ENCODE measurements around the gene SPOCK2.

DNA sequence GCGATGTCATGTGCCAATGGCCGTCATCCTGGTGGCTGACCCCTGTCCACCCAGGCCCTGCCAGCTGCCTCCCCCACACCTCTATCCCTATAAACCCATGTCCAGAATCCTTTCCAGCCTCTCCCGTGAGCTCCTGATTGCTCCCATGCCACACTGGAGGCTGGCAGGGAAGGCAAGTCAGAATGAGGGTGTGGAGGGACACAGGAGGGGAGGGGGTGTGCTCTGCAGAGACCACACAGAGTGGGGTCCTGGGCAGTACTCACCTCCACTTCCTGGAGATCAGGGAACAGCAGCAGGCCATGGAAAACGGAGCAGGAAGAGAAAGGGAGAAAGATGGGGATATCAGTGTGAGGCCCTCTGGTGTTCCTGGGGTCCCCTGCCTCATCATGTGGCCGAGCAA is 15.7 kb downstream of the SPOCK2 start:
- TF ChIP-seq, protein P1, sequence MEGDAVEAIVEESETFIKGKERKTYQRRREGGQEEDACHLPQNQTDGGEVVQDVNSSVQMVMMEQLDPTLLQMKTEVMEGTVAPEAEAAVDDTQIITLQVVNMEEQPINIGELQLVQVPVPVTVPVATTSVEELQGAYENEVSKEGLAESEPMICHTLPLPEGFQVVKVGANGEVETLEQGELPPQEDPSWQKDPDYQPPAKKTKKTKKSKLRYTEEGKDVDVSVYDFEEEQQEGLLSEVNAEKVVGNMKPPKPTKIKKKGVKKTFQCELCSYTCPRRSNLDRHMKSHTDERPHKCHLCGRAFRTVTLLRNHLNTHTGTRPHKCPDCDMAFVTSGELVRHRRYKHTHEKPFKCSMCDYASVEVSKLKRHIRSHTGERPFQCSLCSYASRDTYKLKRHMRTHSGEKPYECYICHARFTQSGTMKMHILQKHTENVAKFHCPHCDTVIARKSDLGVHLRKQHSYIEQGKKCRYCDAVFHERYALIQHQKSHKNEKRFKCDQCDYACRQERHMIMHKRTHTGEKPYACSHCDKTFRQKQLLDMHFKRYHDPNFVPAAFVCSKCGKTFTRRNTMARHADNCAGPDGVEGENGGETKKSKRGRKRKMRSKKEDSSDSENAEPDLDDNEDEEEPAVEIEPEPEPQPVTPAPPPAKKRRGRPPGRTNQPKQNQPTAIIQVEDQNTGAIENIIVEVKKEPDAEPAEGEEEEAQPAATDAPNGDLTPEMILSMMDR (IDR thresholded peaks at IDR 0.05; ENCODE audit: insufficient read depth, low read length, poor library complexity, severe bottlenecking), result no peak
- no peak for TF ChIP-seq EZH2phosphoT487 (conservative IDR thresholded peaks at IDR 0.05; ENCODE audit: low read length)
